ENCODE data around the gene UBE2E1. TPM values are rescaled to one million over a fixed set of nuclear protein-coding genes. Genes with fewer than 3 reads are reported as not detected.
"Not testable (repeated sequence)": the region's sequence is repeated elsewhere in the genome, so short reads cannot be mapped to it uniquely, and the experiment has no call there.

UBE2E1 gene
- total and polyA plus RNA-seq, 2 donors (not counting 1 experiment from before 2014, with no cell fraction given) = 129 to 174 TPM

GRCh38 chr3:23840521-23840920 is 34.8 kb downstream of the UBE2E1 start:
- Histone ChIP-seq H3K4me3 (replicated peaks in 1 of 4; ENCODE audit: control extremely low read depth in 1 of 4, insufficient read depth in 1 of 4, low read depth in 3 of 4, low read length in 4 of 4) (no peak overlapping the region), H3K36me3 (ENCODE audit: control insufficient read depth, insufficient read depth, low read length) (no peaks in the 10 kb centered on the region), H3K4me1 (ENCODE audit: control insufficient read depth, extremely low read depth, insufficient read depth, low read length) (no peaks in the 10 kb centered on the region), H3K9ac (ENCODE audit: insufficient read depth, low read length) (no peak overlapping the region), H3K27ac (ENCODE audit: insufficient read depth, low read length) (no peak overlapping the region), H3K27me3 (ENCODE audit: control insufficient read depth, insufficient read depth, low read length) (no peaks in the 10 kb centered on the region), H4K20me1 (ENCODE audit: control insufficient read depth, extremely low read depth, insufficient read depth, low read length) (peaks cover 2% of the 10 kb centered on the region), H2AFZ (ENCODE audit: low read length) (no peak overlapping the region), H3K4me2 (ENCODE audit: extremely low read depth, insufficient read depth, low read length) (no peak overlapping the region), H3K9me3 (ENCODE audit: control insufficient read depth, insufficient read depth, low read depth, low read length) (no peaks in the 10 kb centered on the region), H3K79me2 (ENCODE audit: control insufficient read depth, insufficient read depth, low read length) (peaks cover 38% of the 10 kb centered on the region)
- no peak for TF ChIP-seq EZH2 (IDR thresholded peaks at IDR 0.05; ENCODE audit: low read length, missing control alignments)
- no peak for TF ChIP-seq CTCF (conservative IDR thresholded peaks at IDR 0.05 in 1 of 2, IDR thresholded peaks at IDR 0.05 in 1 of 2; ENCODE audit: low read depth in 1 of 2, low read length in 2 of 2)
- DNase-seq (ENCODE audit: low read depth in 2 of 2) = no peak

GRCh38 chr3:23843869-23844268 is 38.1 kb downstream of the UBE2E1 start:
- peaks cover 2% of the 10 kb centered on the region for H4K20me1 ChIP-seq (ENCODE audit: control insufficient read depth, extremely low read depth, insufficient read depth, low read length)
- no peak overlapping the region for H3K4me3 ChIP-seq (replicated peaks in 1 of 4; ENCODE audit: control extremely low read depth in 1 of 4, insufficient read depth in 1 of 4, low read depth in 3 of 4, low read length in 4 of 4)
- H3K79me2 ChIP-seq (ENCODE audit: control insufficient read depth, insufficient read depth, low read length) = peaks cover 28% of the 10 kb centered on the region
- H3K36me3 ChIP-seq (ENCODE audit: control insufficient read depth, insufficient read depth, low read length) = no peaks in the 10 kb centered on the region
- no peaks in the 10 kb centered on the region for H3K4me1 ChIP-seq (ENCODE audit: control insufficient read depth, extremely low read depth, insufficient read depth, low read length)
- H3K27me3 ChIP-seq (ENCODE audit: control insufficient read depth, insufficient read depth, low read length) = no peaks in the 10 kb centered on the region
- no peak overlapping the region for H2AFZ ChIP-seq (ENCODE audit: low read length)
- H3K9me3 ChIP-seq (ENCODE audit: control insufficient read depth, insufficient read depth, low read depth, low read length) = no peaks in the 10 kb centered on the region
- TF ChIP-seq CTCF (conservative IDR thresholded peaks at IDR 0.05 in 1 of 2, IDR thresholded peaks at IDR 0.05 in 1 of 2; ENCODE audit: low read depth in 1 of 2, low read length in 2 of 2) (no peak), EZH2 (IDR thresholded peaks at IDR 0.05; ENCODE audit: low read length, missing control alignments) (no peak)
- no peak overlapping the region for H3K4me2 ChIP-seq (ENCODE audit: extremely low read depth, insufficient read depth, low read length)
- H3K9ac ChIP-seq (ENCODE audit: insufficient read depth, low read length) = no peak overlapping the region
- no peak overlapping the region for H3K27ac ChIP-seq (ENCODE audit: insufficient read depth, low read length)
- DNase-seq (ENCODE audit: low read depth in 2 of 2) = no peak

- no peak overlapping the region for H3K4me2 ChIP-seq (ENCODE audit: extremely low read depth, insufficient read depth, low read length)
- H3K9ac ChIP-seq (ENCODE audit: insufficient read depth, low read length) = no peak overlapping the region
- H2AFZ ChIP-seq (ENCODE audit: low read length) = no peak overlapping the region
- H3K9me3 ChIP-seq (ENCODE audit: control insufficient read depth, insufficient read depth, low read depth, low read length) = no peaks in the 10 kb centered on the region
- TF ChIP-seq CTCF (conservative IDR thresholded peaks at IDR 0.05 in 1 of 2, IDR thresholded peaks at IDR 0.05 in 1 of 2; ENCODE audit: low read depth in 1 of 2, low read length in 2 of 2) (no peak), EZH2 (IDR thresholded peaks at IDR 0.05; ENCODE audit: low read length, missing control alignments) (no peak)
- H3K4me1 ChIP-seq (ENCODE audit: control insufficient read depth, extremely low read depth, insufficient read depth, low read length) = no peaks in the 10 kb centered on the region
- no peaks in the 10 kb centered on the region for H3K36me3 ChIP-seq (ENCODE audit: control insufficient read depth, insufficient read depth, low read length)
- H4K20me1 ChIP-seq (ENCODE audit: control insufficient read depth, extremely low read depth, insufficient read depth, low read length) = peaks cover 2% of the 10 kb centered on the region
- peaks cover 30% of the 10 kb centered on the region for H3K79me2 ChIP-seq (ENCODE audit: control insufficient read depth, insufficient read depth, low read length)
- no peak overlapping the region for H3K27ac ChIP-seq (ENCODE audit: insufficient read depth, low read length)
- no peaks in the 10 kb centered on the region for H3K27me3 ChIP-seq (ENCODE audit: control insufficient read depth, insufficient read depth, low read length)
- DNase-seq (ENCODE audit: low read depth in 2 of 2) = peak in 1 of 2 donors; percentile 64
- H3K4me3 ChIP-seq (replicated peaks in 1 of 4; ENCODE audit: control extremely low read depth in 1 of 4, insufficient read depth in 1 of 4, low read depth in 3 of 4, low read length in 4 of 4) = no peak overlapping the region
Observed at GRCh38 chr3:23845326-23846216, 39.8 kb downstream of the UBE2E1 start.

- DNase-seq (ENCODE audit: low read depth in 2 of 2); H3K4me1 ChIP-seq (ENCODE audit: control insufficient read depth, extremely low read depth, insufficient read depth, low read length); H3K9ac ChIP-seq (ENCODE audit: insufficient read depth, low read length); H3K27me3 ChIP-seq (ENCODE audit: control insufficient read depth, insufficient read depth, low read length); H3K4me2 ChIP-seq (ENCODE audit: extremely low read depth, insufficient read depth, low read length); H4K20me1 ChIP-seq (ENCODE audit: control insufficient read depth, extremely low read depth, insufficient read depth, low read length); H3K36me3 ChIP-seq (ENCODE audit: control insufficient read depth, insufficient read depth, low read length); H3K4me3 ChIP-seq (replicated peaks in 1 of 4; ENCODE audit: control extremely low read depth in 1 of 4, insufficient read depth in 1 of 4, low read depth in 3 of 4, low read length in 4 of 4); H3K27ac ChIP-seq (ENCODE audit: insufficient read depth, low read length); H2AFZ ChIP-seq (ENCODE audit: low read length); H3K9me3 ChIP-seq (ENCODE audit: control insufficient read depth, insufficient read depth, low read depth, low read length): not testable (repeated sequence)
- H3K79me2 ChIP-seq (ENCODE audit: control insufficient read depth, insufficient read depth, low read length) = peaks cover 15% of the 10 kb centered on the region
Observed at GRCh38 chr3:23849462-23849861, 43.7 kb downstream of the UBE2E1 start.

Measured in fibroblast of lung (primary cell).